Measurements from ENCODE around the gene TBATA. TPM values are rescaled to one million over a fixed set of nuclear protein-coding genes. Genes with fewer than 3 reads are reported as not detected.

TBATA gene
- total RNA-seq, 5 donors from 2014 or later (not counting 1 experiment from before 2014, with no cell fraction given): not detected

- H3K4me1 Mint-ChIP-seq: peaks cover 0 to 21% (median 7%) of the 10 kb centered on the region in 3 donors
- CTCF ChIA-PET: no interaction called here
- no CpG with 5 or more reads among the region's 5 CpGs for whole genome bisulfite sequencing (ENCODE audit: insufficient coverage)
Observed at GRCh38 chr10:70786799-70787415, 1.7 kb upstream of the TBATA start.

GRCh38 chr10:70784471-70784870, 706 bp downstream of the TBATA start:
- WGBS (ENCODE audit: insufficient coverage): 88% methylated on average over 1 of the region's 2 CpGs
- H3K27ac Mint-ChIP-seq: no peak overlapping the region

More at GRCh38 chr10:70786799-70787415, 1.7 kb upstream of the TBATA start:
- Mint-ChIP-seq H3K27ac (no peak overlapping the region), H3K36me3 (no peaks in the 10 kb centered on the region), H3K27me3 (peaks cover 5% of the 10 kb centered on the region in 2 donors), H3K9me3 (no peaks in the 10 kb centered on the region), H3K4me3 (no peak overlapping the region)
- ATAC-seq (replicated peaks in 1 of 4) (no peak), DNase-seq (no peak)
- Histone ChIP-seq H3K27me3 (replicated peaks in 1 of 2; ENCODE audit: control insufficient read depth in 2 of 2, extremely low read depth in 1 of 2, insufficient read depth in 2 of 2, low read length in 1 of 2) (peaks cover 0 to 12% of the 10 kb centered on the region in 2 experiments), H3K36me3 (ENCODE audit: control insufficient read depth in 2 of 2, extremely low read depth in 1 of 2, insufficient read depth in 1 of 2, low read length in 1 of 2) (no peaks in the 10 kb centered on the region), H3K4me3 (ENCODE audit: control insufficient read depth in 1 of 2, extremely low read depth in 1 of 2, low read length in 1 of 2) (no peak overlapping the region), H3K27ac (ENCODE audit: low read length) (no peak overlapping the region), H3K4me1 (ENCODE audit: control insufficient read depth in 1 of 2, extremely low read depth in 1 of 2, insufficient read depth in 2 of 2, low read length in 2 of 2) (peaks cover 2 to 10% of the 10 kb centered on the region in 2 experiments), H3K9me3 (no peaks in the 10 kb centered on the region)
- POLR2A ChIA-PET: no interaction called here

GRCh38 chr10:70784016-70784415, 1.2 kb downstream of the TBATA start:
- Mint-ChIP-seq H3K4me1 (peaks cover 0 to 10% (median 0%) of the 10 kb centered on the region in 3 donors), H3K27me3 (peaks cover 4 to 5% of the 10 kb centered on the region in 2 donors), H3K4me3 (no peak overlapping the region), H3K27ac (no peak overlapping the region), H3K9me3 (no peaks in the 10 kb centered on the region), H3K36me3 (no peaks in the 10 kb centered on the region)
- Histone ChIP-seq H3K4me1 (ENCODE audit: control insufficient read depth in 1 of 2, extremely low read depth in 1 of 2, insufficient read depth in 2 of 2, low read length in 2 of 2) (peaks cover 0 to 10% of the 10 kb centered on the region in 2 experiments), H3K36me3 (ENCODE audit: control insufficient read depth in 2 of 2, extremely low read depth in 1 of 2, insufficient read depth in 1 of 2, low read length in 1 of 2) (no peaks in the 10 kb centered on the region), H3K27ac (ENCODE audit: low read length) (no peak overlapping the region), H3K9me3 (no peaks in the 10 kb centered on the region), H3K4me3 (ENCODE audit: control insufficient read depth in 1 of 2, extremely low read depth in 1 of 2, low read length in 1 of 2) (no peak overlapping the region), H3K27me3 (replicated peaks in 1 of 2; ENCODE audit: control insufficient read depth in 2 of 2, extremely low read depth in 1 of 2, insufficient read depth in 2 of 2, low read length in 1 of 2) (peaks cover 0 to 14% of the 10 kb centered on the region in 2 experiments)
- POLR2A ChIA-PET: no interaction called here
- WGBS (ENCODE audit: insufficient coverage): 56% methylated on average over 2 of the region's 5 CpGs
- no peak for DNase-seq
- ATAC-seq (replicated peaks in 1 of 4): no peak
- CTCF ChIA-PET: no interaction called here

More at GRCh38 chr10:70784471-70784870, 706 bp downstream of the TBATA start:
- Histone ChIP-seq H3K36me3 (ENCODE audit: control insufficient read depth in 2 of 2, extremely low read depth in 1 of 2, insufficient read depth in 1 of 2, low read length in 1 of 2) (no peaks in the 10 kb centered on the region), H3K4me3 (ENCODE audit: control insufficient read depth in 1 of 2, extremely low read depth in 1 of 2, low read length in 1 of 2) (no peak overlapping the region), H3K27ac (ENCODE audit: low read length) (no peak overlapping the region), H3K9me3 (no peaks in the 10 kb centered on the region), H3K27me3 (replicated peaks in 1 of 2; ENCODE audit: control insufficient read depth in 2 of 2, extremely low read depth in 1 of 2, insufficient read depth in 2 of 2, low read length in 1 of 2) (peaks cover 0 to 14% of the 10 kb centered on the region in 2 experiments), H3K4me1 (ENCODE audit: control insufficient read depth in 1 of 2, extremely low read depth in 1 of 2, insufficient read depth in 2 of 2, low read length in 2 of 2) (peaks cover 0 to 10% of the 10 kb centered on the region in 2 experiments)
- ChIA-PET CTCF (no interaction called here), POLR2A (no interaction called here)
- DNase-seq (no peak), ATAC-seq (replicated peaks in 1 of 4) (no peak)
- Mint-ChIP-seq H3K27me3 (peaks cover 4 to 5% of the 10 kb centered on the region in 2 donors), H3K4me3 (no peak overlapping the region), H3K9me3 (no peaks in the 10 kb centered on the region), H3K36me3 (no peaks in the 10 kb centered on the region), H3K4me1 (peaks cover 0 to 10% (median 0%) of the 10 kb centered on the region in 3 donors)

GRCh38 chr10:70782746-70783680, 2.2 kb downstream of the TBATA start:
- peaks cover 0 to 10% of the 10 kb centered on the region in 2 experiments for H3K4me1 ChIP-seq (ENCODE audit: control insufficient read depth in 1 of 2, extremely low read depth in 1 of 2, insufficient read depth in 2 of 2, low read length in 2 of 2)
- no peaks in the 10 kb centered on the region for H3K36me3 ChIP-seq (ENCODE audit: control insufficient read depth in 2 of 2, extremely low read depth in 1 of 2, insufficient read depth in 1 of 2, low read length in 1 of 2)
- DNase-seq (no peak), ATAC-seq (replicated peaks in 1 of 4) (no peak)
- H3K27me3 ChIP-seq (replicated peaks in 1 of 2; ENCODE audit: control insufficient read depth in 2 of 2, extremely low read depth in 1 of 2, insufficient read depth in 2 of 2, low read length in 1 of 2): peaks cover 0 to 14% of the 10 kb centered on the region in 2 experiments
- Mint-ChIP-seq H3K4me1 (peaks cover 0 to 10% (median 0%) of the 10 kb centered on the region in 3 donors), H3K27me3 (peaks cover 4 to 5% of the 10 kb centered on the region in 2 donors), H3K9me3 (no peaks in the 10 kb centered on the region), H3K4me3 (no peak overlapping the region), H3K36me3 (no peaks in the 10 kb centered on the region), H3K27ac (no peak overlapping the region)
- H3K4me3 ChIP-seq (ENCODE audit: control insufficient read depth in 1 of 2, extremely low read depth in 1 of 2, low read length in 1 of 2): no peak overlapping the region
- ChIA-PET CTCF (no interaction called here), POLR2A (no interaction called here)
- H3K9me3 ChIP-seq: no peaks in the 10 kb centered on the region
- no peak overlapping the region for H3K27ac ChIP-seq (ENCODE audit: low read length)
- 75% methylated on average over 6 of the region's 11 CpGs for WGBS (ENCODE audit: insufficient coverage)

GRCh38 chr10:70782086-70782745, 3.0 kb downstream of the TBATA start:
- ChIA-PET CTCF (no interaction called here), POLR2A (interaction anchor here in 1 of 2 donors (0.5 kb wide), 1 partner anchor 57 kb away, joined by 4 read pairs; no protein-coding TSS in a partner anchor)
- Histone ChIP-seq H3K36me3 (ENCODE audit: control insufficient read depth in 2 of 2, extremely low read depth in 1 of 2, insufficient read depth in 1 of 2, low read length in 1 of 2) (no peaks in the 10 kb centered on the region), H3K27me3 (replicated peaks in 1 of 2; ENCODE audit: control insufficient read depth in 2 of 2, extremely low read depth in 1 of 2, insufficient read depth in 2 of 2, low read length in 1 of 2) (peaks cover 0 to 14% of the 10 kb centered on the region in 2 experiments), H3K9me3 (no peaks in the 10 kb centered on the region), H3K27ac (ENCODE audit: low read length) (no peak overlapping the region), H3K4me3 (ENCODE audit: control insufficient read depth in 1 of 2, extremely low read depth in 1 of 2, low read length in 1 of 2) (no peak overlapping the region), H3K4me1 (ENCODE audit: control insufficient read depth in 1 of 2, extremely low read depth in 1 of 2, insufficient read depth in 2 of 2, low read length in 2 of 2) (peaks cover 0 to 10% of the 10 kb centered on the region in 2 experiments)
- no peaks in the 10 kb centered on the region for H3K36me3 Mint-ChIP-seq
- DNase-seq: no peak
- H3K4me1 Mint-ChIP-seq: peaks cover 0 to 10% (median 0%) of the 10 kb centered on the region in 3 donors
- peaks cover 4 to 5% of the 10 kb centered on the region in 2 donors for H3K27me3 Mint-ChIP-seq
- H3K9me3 Mint-ChIP-seq: no peaks in the 10 kb centered on the region
- no peak overlapping the region for H3K27ac Mint-ChIP-seq
- no peak for ATAC-seq (replicated peaks in 1 of 4)
- no peak overlapping the region for H3K4me3 Mint-ChIP-seq
- WGBS (ENCODE audit: insufficient coverage): 60% methylated on average over 3 of the region's 4 CpGs

- no peaks in the 10 kb centered on the region for H3K9me3 Mint-ChIP-seq
- Histone ChIP-seq H3K27me3 (replicated peaks in 1 of 2; ENCODE audit: control insufficient read depth in 2 of 2, extremely low read depth in 1 of 2, insufficient read depth in 2 of 2, low read length in 1 of 2) (peaks cover 0 to 14% of the 10 kb centered on the region in 2 experiments), H3K36me3 (ENCODE audit: control insufficient read depth in 2 of 2, extremely low read depth in 1 of 2, insufficient read depth in 1 of 2, low read length in 1 of 2) (no peaks in the 10 kb centered on the region), H3K4me1 (ENCODE audit: control insufficient read depth in 1 of 2, extremely low read depth in 1 of 2, insufficient read depth in 2 of 2, low read length in 2 of 2) (peaks cover 0 to 8% of the 10 kb centered on the region in 2 experiments), H3K9me3 (no peaks in the 10 kb centered on the region), H3K27ac (ENCODE audit: low read length) (no peak overlapping the region), H3K4me3 (ENCODE audit: control insufficient read depth in 1 of 2, extremely low read depth in 1 of 2, low read length in 1 of 2) (no peak overlapping the region)
- peaks cover 4 to 5% of the 10 kb centered on the region in 2 donors for H3K27me3 Mint-ChIP-seq
- WGBS (ENCODE audit: insufficient coverage): no CpG with 5 or more reads among the region's 8 CpGs
- ATAC-seq (replicated peaks in 1 of 4) (no peak), DNase-seq (no peak)
- no peak overlapping the region for H3K27ac Mint-ChIP-seq
- POLR2A ChIA-PET: no interaction called here
- no peaks in the 10 kb centered on the region for H3K36me3 Mint-ChIP-seq
- H3K4me1 Mint-ChIP-seq: peaks cover 0 to 5% (median 0%) of the 10 kb centered on the region in 3 donors
- H3K4me3 Mint-ChIP-seq: no peak overlapping the region
- CTCF ChIA-PET: no interaction called here
Observed at GRCh38 chr10:70781461-70782051, 3.6 kb downstream of the TBATA start.

All from T-cell (primary cell).